Ammon's horn (tissue), 1 donor: ENCODE measurements around the gene OR6T1.

Source experiments
- DNase-seq: peaks from one replicate; pipeline ENCODE4 v3.0.0-alpha.2; 2016; ENCODE audit warnings: low spot score

The OR6T1 gene

GRCh38 chr11:123943738-123944137, at the start of gene OR6T1:
Gene OR6T1, minus strand, starts transcription at chr11:123943838. Its CDS starts 0 bp downstream, at chr11:123943838.
- no peak for DNase-seq

GRCh38 chr11:123979311-123979710, 35.7 kb upstream of the OR6T1 start:
- DNase-seq, result no peak

- no peak for DNase-seq
Observed at GRCh38 chr11:123977731-123978347, 34.2 kb upstream of the OR6T1 start, which contains the start of gene OR10S1. Gene OR10S1, minus strand, starts transcription at chr11:123977781. Its CDS starts 117 bp downstream, at chr11:123977664.

- no peak for DNase-seq
Observed at GRCh38 chr11:123976770-123977560, 33.3 kb upstream of the OR6T1 start.

GRCh38 chr11:123973816-123974215, 30.2 kb upstream of the OR6T1 start:
- DNase-seq, result no peak

GRCh38 chr11:123956752-123957151, 13.1 kb upstream of the OR6T1 start:
- no peak for DNase-seq

GRCh38 chr11:123945132-123945531, 1.5 kb upstream of the OR6T1 start:
- DNase-seq, result no peak

- no peak for DNase-seq
Observed at GRCh38 chr11:123942413-123942812, 1.2 kb downstream of the OR6T1 start.

- DNase-seq, result no peak
Observed at GRCh38 chr11:123939317-123939716, 4.3 kb downstream of the OR6T1 start, which contains the start of gene OR4D5. Gene OR4D5, plus strand, starts transcription at chr11:123939617. Its CDS starts 0 bp downstream, at chr11:123939617.

- no peak for DNase-seq
Observed at GRCh38 chr11:123924027-123924426, 19.6 kb downstream of the OR6T1 start.

- DNase-seq, result no peak
Observed at GRCh38 chr11:123920943-123921342, 22.7 kb downstream of the OR6T1 start.

GRCh38 chr11:123905826-123906225, 37.8 kb downstream of the OR6T1 start:
- DNase-seq, result no peak

- no peak for DNase-seq
Observed at GRCh38 chr11:123904932-123905331, 38.7 kb downstream of the OR6T1 start.

- DNase-seq, result no peak
Observed at GRCh38 chr11:123903932-123904331, 39.7 kb downstream of the OR6T1 start.

- DNase-seq, result no peak
Observed at GRCh38 chr11:123901867-123902266, 41.8 kb downstream of the OR6T1 start, which contains the start of gene OR8D4. Gene OR8D4, plus strand, starts transcription at chr11:123902167. Its CDS starts 4,265 bp downstream, at chr11:123906432.

- no peak for DNase-seq
Observed at GRCh38 chr11:123899792-123900191, 43.8 kb downstream of the OR6T1 start.
